NCI-H748 treated with DMSO at 0.1 percent for 48 hours (cell line): Measurements from ENCODE around the gene DONSON.
A peak's percentile ranks its signal among the peaks of the same experiment; 100 is the strongest.
"Not testable (repeated sequence)": the region's sequence is repeated elsewhere in the genome, so short reads cannot be mapped to it uniquely, and the experiment has no call there.

Experiments
- DNase-seq: peaks from one replicate; lab custom pipeline; 2025; lab: John Stamatoyannopoulos, UW

Gene DONSON, protein sequence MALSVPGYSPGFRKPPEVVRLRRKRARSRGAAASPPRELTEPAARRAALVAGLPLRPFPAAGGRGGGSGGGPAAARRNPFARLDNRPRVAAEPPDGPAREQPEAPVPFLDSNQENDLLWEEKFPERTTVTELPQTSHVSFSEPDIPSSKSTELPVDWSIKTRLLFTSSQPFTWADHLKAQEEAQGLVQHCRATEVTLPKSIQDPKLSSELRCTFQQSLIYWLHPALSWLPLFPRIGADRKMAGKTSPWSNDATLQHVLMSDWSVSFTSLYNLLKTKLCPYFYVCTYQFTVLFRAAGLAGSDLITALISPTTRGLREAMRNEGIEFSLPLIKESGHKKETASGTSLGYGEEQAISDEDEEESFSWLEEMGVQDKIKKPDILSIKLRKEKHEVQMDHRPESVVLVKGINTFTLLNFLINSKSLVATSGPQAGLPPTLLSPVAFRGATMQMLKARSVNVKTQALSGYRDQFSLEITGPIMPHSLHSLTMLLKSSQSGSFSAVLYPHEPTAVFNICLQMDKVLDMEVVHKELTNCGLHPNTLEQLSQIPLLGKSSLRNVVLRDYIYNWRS

DNA sequence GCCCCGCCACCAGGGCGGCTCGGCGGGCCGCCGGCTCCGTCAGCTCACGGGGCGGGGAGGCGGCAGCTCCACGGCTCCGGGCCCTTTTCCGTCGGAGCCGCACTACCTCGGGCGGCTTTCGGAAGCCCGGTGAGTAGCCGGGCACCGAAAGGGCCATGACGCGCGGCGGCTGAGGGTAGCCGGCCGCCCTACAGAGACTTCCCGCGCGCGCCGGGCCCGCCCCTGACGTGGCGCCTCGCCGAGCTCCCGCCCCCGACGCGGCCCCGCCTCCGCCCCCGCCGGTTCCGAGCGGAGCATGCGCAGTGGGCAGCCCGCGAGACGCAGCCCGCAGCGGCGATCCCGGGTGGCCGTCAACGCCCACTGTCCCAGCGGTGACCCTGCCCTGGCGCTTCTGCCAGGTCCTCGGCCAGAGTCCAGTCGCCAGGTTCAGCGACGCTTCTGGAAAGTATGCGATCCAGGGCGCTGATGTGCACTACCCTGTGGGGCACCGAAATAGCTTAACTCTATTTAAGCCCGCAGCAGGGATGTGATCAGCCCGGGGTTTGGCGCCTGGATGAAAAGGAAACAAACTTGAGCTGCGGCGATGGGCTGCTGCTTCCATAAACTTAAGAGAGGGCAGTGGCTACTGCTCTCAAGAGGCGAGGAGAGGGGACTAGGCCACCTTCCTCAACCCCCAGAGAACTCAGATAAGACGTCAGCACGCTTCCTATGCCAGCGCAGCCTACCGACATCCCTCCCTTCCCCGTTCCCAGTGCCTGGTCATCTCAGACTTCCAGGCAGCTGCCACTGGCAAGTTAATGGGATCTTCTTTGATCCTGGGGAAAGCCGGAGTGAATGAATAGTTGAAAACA lies at the start of gene DONSON:
DONSON (minus strand) TSS at position 200 of the 851 bp plus-strand sequence; CDS start at position 157, 43 bp downstream.
- DNase-seq: peak; percentile 58

DNA sequence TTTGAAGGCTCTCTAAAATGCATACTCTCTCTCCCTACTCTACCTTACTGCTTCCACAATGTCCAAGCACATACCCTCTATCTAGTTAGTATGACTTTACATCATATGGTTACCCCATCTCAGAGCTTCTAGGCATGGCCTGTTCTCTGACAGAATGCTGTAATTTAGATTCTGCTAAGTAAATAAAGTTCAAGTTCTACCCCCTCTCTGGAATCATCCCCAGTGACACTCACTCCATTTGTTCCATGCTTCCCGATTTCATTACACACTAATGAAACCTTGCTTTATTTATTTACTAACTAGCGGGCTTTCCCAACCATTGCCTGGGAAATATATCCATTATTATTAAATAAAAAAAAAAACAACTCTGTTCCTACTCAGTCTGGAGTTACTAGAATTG lies 45.8 kb upstream of the DONSON start:
- DNase-seq: no peak

DNA sequence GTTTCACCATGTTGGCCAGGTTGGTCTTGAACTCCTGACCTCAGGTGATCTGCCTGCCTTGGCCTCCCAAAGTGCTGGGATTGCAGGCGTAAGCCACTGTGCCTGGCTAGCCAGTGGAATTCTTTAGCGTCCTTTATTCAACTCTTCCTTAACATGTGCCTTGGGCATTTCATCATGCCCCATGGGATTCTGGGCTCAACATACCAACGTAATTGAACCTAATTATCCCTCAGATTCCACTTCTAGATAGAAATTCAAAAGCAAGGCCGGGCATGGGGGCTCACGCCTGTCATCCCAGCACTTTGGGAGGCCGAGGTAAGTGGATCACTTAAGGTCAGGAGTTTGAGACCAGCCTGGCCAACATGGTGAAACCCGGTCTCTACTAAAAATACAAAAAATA lies 37.7 kb upstream of the DONSON start:
- DNase-seq: not testable (repeated sequence)

DNA sequence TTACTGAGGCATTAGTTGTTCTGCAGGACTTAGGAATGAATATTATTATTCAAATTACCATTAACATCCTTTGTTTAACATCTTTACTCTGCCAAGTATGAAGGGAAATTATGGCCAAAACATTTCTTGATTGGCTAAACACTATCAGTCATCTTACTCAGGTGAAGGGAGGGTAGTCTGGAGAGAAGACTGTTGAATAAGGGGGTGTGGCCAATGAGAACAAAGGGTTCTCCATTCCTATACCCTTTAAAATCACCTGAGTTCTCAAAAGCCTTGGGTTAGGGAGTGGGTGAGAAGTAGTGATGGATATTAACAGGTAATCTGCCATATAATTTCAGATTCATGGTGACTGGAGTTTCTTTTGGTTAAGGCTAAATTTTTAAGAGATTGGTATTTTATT lies 33.8 kb upstream of the DONSON start:
- no peak for DNase-seq

DNA sequence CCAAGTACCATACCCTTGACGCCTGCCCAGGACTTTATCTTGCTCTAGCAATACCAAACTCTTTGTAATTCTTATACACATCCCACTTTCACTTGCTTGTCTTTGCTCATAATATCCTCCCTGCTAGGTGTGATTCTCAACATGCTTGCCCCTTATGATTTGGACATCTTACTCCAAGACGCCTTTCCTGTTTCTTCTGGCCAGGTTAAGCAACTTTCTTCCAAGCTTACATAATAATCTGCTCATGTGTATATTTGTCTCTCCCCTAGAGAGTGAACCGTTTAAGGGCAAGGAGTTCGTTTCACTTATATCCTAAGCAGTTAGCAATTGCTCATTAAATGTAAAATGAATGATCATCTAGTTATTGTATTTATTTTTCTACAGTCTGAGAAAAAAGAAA lies 31.2 kb upstream of the DONSON start:
- no peak for DNase-seq

DNA sequence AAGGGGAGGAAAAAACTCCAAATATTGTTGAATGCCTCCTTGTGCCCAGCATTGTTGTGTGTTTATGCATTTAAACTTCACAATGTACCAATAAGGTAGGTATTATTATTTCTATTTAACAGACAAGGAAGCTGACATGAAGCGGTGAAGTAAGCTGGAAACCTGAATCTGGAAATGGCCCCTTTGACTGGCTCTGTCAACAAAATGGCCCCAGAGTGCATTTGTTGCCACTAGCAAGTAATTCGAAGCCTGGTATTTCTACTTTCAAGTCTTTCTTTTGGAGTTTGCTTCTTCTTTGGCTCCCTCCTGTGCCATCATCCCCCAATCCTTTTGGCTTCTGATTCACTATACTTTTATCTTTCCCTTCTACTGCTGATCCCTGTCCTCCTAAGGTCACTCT lies 29.9 kb upstream of the DONSON start:
- no peak for DNase-seq

DNA sequence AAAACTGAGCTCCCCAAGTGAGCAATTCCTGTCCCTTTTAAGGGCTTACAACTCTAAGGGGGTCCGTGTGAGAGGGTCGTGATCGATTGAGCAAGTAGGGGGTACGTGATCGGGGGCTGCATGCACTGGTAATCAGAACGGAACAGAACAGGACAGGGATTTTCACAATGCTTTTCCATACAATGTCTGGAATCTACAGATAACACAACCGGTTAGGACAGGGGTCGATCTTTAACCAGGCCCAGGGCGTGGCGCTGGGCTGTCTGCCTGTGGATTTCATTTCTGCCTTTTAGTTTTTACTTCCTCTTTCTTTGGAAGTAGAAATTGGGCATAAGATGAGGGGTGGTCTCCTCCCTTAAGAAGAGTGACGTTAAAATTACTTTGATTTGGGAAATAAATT lies 29.1 kb upstream of the DONSON start:
- not testable (repeated sequence) for DNase-seq

DNA sequence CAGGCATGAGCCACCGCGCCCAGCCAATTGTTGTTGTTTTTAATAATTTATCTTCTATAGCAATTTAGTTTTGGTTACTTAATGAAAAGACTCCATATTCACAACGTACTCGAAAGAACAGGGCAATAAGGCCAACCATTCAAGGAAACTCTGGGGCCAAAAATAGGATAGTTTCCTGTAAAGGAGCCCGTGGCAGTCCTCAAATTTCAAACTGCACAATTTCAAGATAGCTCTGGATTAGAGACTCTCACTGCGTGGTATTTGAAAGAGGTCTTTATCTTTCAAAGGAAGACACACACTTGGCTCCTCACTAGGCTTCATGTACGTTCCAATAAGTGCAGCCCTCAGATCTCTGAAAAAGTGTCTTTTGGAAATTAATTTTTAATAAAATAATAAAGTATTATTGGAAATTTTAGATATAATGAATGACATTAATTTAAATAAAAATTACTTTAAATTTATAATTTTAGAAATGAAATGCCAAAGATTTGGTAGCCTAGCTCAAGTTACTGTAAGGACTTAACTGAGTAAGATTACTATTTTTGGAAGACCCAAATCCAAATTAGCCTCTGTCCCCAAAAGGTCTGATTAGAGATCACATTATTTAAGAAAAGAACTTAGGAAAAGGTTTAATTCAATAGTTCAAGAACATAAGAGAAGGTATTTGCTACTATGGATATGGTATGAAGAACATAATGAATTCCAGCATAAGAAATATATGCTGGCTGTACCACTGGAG lies 22.7 kb upstream of the DONSON start:
- DNase-seq: no peak

DNA sequence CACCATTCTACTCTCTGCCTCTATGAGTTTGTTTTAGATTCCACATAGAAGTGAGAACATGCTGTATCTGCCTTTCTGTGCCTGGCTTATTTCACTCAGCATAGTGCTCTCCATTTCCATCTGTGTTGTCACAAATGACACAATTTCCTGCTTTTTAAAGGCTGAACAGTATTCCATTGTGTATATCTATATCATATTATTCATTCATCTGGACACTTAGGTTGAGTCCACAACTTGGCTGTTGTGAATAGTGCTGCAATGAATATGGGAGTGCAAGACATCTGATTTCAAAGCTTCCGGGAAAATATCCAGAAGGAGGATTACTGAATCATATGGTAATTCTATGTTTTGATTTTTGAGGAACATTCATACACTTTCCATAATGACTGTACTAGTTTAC lies 20.1 kb upstream of the DONSON start:
- no peak for DNase-seq

DNA sequence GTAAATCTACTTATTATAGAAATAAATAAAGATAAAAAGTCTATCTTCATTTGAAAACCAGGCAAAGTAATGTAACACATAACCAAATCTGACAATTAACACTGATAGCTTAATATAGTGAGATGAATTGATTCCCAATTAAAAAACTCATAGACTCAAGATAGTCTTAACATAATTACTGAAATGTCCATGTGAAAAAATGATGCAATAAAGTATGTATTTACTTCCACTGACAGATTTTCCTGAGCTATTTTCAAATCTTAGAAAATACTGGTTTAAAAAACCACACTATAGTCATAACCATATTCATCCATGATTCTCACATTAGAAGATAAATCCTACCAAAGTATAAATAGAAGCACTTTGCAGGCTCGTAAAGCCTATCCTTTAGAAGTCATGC lies 9.6 kb upstream of the DONSON start:
- DNase-seq: no peak

DNA sequence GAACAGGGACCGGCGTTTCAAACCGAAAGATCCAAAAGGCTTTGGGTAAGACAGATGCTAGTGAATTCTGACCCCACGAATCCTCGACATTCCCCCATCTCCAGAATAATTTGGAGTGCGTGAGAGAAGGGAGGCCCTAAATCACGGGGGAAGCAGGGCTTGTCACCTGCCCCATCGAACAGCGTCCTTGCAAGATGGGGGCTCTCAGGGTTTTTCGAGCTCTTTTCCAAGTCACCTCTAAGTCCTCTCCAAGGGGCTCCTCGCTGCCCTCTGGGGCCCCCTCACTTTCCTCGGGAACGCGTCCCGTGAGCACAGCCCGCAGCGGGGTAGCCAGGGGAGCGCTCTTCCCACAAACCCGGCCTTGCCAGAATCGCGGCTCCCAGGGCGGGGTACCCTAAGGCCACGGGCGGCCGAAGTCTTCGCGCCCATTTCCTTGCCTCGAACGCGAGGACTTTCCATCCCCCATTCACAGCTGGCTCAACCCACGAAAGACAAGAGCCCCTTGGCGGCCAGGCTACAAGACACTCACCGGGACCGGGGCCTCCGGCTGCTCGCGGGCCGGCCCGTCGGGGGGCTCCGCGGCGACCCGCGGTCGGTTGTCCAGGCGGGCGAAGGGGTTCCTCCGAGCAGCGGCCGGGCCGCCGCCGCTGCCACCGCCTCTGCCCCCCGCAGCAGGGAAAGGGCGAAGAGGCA lies 546 bp downstream of the DONSON start:
- DNase-seq: peak; percentile 10

DNA sequence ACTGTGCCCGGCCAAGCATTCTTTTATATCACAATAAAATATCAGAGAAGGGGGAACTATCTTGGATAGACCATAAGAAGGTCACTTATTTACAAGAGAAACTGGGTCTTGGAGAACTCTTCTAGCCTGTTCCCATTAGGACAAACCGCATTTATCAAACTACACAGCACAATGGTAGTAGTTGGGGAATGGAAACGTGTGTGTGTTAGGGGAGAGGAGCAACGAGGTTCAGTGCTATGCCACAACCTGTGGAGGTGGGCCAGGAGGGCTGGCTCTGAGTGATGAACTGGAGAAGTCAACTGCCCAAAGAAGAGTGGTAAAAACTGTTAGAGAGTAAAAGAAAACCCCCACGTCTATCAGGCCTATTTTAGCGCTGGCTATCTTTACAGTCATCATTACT lies 1.6 kb downstream of the DONSON start:
- no peak for DNase-seq

DNA sequence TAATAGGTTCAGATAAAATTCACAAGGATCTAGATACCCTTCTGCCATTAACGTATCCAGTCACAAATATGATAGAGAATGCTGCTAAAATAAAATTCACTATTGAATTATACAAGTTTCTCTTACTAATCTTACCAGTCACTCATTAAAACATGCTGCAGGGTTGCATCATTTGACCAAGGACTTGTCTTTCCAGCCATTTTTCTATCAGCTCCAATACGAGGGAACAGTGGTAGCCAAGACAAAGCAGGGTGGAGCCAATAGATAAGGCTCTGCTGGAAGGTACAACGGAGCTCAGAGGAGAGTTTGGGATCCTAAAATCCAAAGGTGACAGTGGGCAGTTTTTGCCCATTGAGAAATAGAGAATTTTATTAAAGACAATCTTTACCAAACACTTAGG lies 4.0 kb downstream of the DONSON start:
- DNase-seq: no peak

DNA sequence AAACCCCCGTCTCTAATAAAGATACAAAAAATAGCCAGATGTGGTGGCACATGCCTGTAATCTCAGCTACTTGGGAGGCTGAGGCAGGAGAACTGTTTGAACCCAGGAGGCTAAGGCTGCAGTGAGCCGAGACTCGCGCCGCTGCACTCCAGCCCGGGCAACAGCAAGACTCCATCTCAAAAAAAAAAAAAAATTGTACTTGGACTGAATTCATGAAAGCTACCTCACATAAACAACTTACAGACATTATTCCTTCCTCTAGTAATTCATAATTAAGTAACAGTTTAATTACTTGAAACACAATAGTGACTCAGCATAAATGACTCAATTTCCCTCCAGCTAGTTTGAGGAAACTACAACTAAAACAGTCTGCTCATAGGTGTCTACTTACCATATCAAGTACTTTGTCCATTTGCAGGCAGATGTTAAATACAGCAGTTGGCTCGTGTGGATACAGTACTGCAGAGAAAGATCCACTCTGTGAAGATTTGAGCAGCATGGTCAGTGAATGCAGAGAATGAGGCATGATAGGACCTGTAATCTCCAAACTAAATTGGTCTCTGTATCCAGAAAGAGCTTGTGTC lies 9.4 kb downstream of the DONSON start:
- DNase-seq: no peak

DNA sequence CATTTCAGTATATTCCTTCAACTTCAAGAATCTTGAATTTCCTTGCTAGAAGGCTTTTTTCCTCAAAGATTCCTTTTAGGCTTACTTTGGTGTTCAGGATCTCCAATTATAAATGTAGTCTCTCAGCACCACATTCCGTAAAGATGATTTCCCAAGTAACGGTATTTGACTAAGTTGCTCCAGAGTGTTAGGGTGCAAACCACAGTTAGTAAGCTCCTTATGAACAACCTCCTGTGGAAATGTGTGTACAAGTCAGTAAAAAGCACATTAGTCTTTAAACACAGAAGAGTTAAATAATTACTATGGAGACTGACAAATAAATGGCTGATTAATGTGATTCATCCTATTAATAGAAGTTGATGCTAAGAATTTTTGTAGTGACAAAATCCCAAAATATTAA lies 10.3 kb downstream of the DONSON start:
- DNase-seq: no peak

DNA sequence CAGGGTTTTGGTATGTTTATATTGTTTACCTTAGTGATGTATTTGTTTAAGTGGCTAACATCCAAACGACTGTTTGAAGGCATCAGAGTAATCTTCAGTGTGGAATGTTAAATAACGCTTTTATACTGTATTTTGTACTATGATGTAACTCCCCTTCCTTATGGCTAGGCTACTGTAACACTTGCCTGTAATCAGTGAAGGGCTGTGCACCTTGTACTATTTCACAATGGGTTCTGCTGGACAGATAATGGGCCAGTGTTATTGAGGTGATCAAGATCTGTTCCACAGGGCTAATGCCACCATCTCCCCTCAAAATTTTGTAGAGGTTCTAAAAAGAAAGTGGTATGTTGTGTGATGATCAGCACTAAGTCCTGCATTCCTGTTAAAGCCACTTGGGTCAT lies 11.7 kb downstream of the DONSON start:
- DNase-seq: not testable (repeated sequence)

DNA sequence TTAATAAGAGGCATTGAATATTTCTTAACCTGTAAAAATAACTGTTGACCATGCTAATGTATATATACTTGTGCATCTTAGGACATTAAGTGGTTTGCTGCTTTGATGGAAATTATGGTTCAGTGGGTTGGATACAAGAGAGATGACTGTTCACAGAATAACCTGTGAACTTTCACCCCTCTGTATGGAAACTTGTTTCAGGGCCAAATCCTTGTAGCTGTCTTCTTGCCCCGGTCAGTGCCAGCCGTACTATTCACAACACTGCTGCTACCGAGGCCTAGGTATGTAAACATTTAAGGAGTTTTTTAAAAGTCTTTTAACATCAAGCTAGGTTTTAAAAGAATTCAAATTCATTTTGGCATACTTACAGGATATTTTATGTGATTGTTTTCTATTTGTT lies 16.1 kb downstream of the DONSON start:
- no peak for DNase-seq

DNA sequence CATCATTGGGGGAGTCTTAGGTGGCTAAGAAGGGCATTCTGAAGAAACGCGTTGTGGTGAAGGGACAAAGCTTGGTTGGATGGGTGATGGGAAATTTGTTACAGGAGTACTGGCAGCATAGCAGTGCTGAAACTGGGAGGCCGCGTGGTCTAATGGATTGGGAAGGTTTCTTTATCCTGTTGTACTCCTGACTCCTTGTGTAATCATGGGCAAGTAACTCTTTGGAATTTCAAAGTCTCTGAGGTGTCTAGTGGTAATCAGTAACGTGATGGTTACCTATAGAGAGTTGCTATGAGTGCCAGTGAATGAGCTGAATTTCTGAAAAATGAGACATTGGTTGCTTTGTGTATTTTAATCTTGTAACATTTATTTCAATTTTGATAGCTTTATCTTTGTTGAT lies 18.5 kb downstream of the DONSON start:
- no peak for DNase-seq

DNA sequence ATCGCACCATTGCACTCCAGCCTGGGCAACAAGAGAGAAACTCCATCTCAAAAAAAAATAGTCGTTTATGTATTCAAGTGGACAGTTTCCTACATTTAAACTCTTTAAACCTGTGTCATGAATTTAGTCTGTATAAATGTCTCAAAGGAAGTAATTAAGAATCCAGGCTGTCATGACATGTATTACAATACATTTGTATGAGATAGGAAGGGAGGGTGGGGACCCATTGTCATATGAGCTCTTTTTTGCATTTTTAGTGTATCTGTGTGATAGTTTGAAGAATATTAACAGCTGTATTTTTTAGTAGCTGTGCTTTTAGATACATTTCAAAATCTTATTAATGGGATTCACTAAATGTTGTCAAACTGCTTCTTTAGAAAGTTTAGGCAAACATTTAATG lies 20.0 kb downstream of the DONSON start:
- DNase-seq: no peak

DNA sequence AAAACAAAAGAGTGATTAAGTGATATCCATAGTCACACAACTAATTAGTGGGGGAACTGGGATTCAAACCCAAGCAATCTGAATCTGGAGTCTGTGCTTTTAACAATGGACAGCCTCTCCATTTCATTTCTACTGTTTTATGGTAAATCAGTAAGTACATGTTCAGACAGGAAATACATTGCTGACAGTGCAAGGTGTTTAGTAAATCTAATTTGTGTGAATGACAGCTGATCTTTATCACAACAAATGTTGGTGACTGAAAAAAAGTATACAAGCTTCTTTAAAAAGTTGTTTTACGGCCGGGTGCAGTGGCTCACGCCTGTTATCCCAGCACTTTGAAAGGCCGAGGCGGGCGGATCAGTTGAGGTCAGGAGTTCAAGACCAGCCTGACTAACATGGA lies 20.6 kb downstream of the DONSON start:
- no peak for DNase-seq

DNA sequence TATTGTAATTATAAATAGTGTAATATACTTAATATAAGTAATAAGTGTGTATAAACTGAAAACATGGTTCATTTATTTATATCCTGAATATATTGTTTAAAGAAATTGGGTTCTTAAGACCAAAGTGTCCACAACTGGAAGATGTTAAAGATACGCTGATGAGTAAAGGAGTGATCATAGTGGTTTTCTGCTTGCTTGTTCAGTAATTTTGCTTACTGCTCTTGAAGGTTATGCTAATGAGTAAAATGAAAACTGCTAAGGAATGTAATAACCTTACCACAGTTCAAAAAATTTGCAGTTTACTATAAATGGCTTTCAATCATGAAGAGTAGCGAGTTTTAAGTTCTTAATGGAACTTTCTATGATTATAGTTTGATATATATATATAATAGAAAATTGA lies 22.0 kb downstream of the DONSON start:
- DNase-seq: no peak
